IMR-90 (cell line): ENCODE measurements around the gene REPS2.

Source experiments
- BHLHE40 ChIP-seq: fragments of 150-350 bp; IDR thresholded peaks from 2 replicates; pipeline ENCODE4 v1.6.1; 2016; ENCODE audit warnings: mild to moderate bottlenecking, low read depth, low read length
- CHD1 ChIP-seq: IDR thresholded peaks from 2 replicates; pipeline ENCODE4 v1.6.1; 2012; ENCODE audit warnings: low read depth, low read length, improper control_type of control experiment
- CTCF ChIP-seq: conservative IDR thresholded peaks from 2 replicates; pipeline ENCODE4 v1.5.1; 2012; ENCODE audit warnings: mild to moderate bottlenecking, low read depth, low read length, improper control_type of control experiment
- MAZ ChIP-seq: IDR thresholded peaks from 2 replicates; pipeline ENCODE4 v1.6.1; 2012; ENCODE audit warnings: low read depth, mild to moderate bottlenecking, low read length, improper control_type of control experiment, moderate library complexity, borderline replicate concordance
- MXI1 ChIP-seq: IDR thresholded peaks from 2 replicates; pipeline ENCODE4 v1.6.1; 2012; ENCODE audit warnings: low read depth, mild to moderate bottlenecking, low read length, moderate library complexity, borderline replicate concordance
- POLR2A ChIP-seq: IDR thresholded peaks from 2 replicates; pipeline ENCODE4 v1.6.1; 2012; ENCODE audit warnings: mild to moderate bottlenecking, low read depth, low read length
- RAD21 ChIP-seq: IDR thresholded peaks from 2 replicates; pipeline ENCODE4 v1.6.1; 2012; ENCODE audit warnings: low read length, improper control_type of control experiment
- RCOR1 ChIP-seq: IDR thresholded peaks from 2 replicates; pipeline ENCODE4 v1.6.1; 2012; ENCODE audit warnings: mild to moderate bottlenecking, low read length, improper control_type of control experiment; ENCODE audit not compliant: insufficient replicate concordance
- RFX5 ChIP-seq: IDR thresholded peaks from 2 replicates; pipeline ENCODE4 v1.8.0; 2012; ENCODE audit warnings: low read depth, mild to moderate bottlenecking, low read length, moderate library complexity
- SMC3 ChIP-seq: fragments of 150-350 bp; IDR thresholded peaks from 2 replicates; pipeline ENCODE4 v1.6.1; 2016; ENCODE audit warnings: low read depth, mild to moderate bottlenecking, antibody characterized with exemption, low read length, moderate library complexity
- USF2 ChIP-seq: fragments of 150-350 bp; IDR thresholded peaks from 2 replicates; pipeline ENCODE4 v1.6.1; 2017; ENCODE audit warnings: mild to moderate bottlenecking, antibody characterized with exemption, low read length, low read depth

- TF ChIP-seq CTCF: no peak
- no peak for TF ChIP-seq POLR2A
- no peak for TF ChIP-seq MAZ
- TF ChIP-seq USF2: no peak
- TF ChIP-seq CHD1: no peak
- no peak for TF ChIP-seq MXI1
- no peak for TF ChIP-seq RFX5
- TF ChIP-seq SMC3: no peak
- TF ChIP-seq BHLHE40: no peak
- TF ChIP-seq RAD21: no peak
- TF ChIP-seq RCOR1: no peak
Measured at GRCh38 chrX:16914058-16914457, 32.4 kb upstream of the REPS2 start.
